Measurements from ENCODE around the gene VPS11.

- no peak for TF ChIP-seq CTCF (IDR thresholded peaks at IDR 0.05)
- no peak for TF ChIP-seq POLR2A (IDR thresholded peaks at IDR 0.05; ENCODE audit: low read depth)
- TF ChIP-seq POLR2AphosphoS5 (IDR thresholded peaks at IDR 0.05) = no peak
- no peak for TF ChIP-seq EP300 (IDR thresholded peaks at IDR 0.05)
These were observed 11.7 kb upstream of the VPS11 start for GRCh38 chr11:119055901-119056300.
